GM21526 (cell line): ENCODE results near the gene ADGRD1.
A peak's percentile ranks its signal among the peaks of the same experiment; 100 is the strongest.

Experiments
- ATAC-seq: cut with Tn5 transposase; IDR thresholded peaks from one replicate; pipeline ENCODE4 v1.9.1; 2021; ENCODE audit warnings: moderate library complexity; ENCODE audit not compliant: unreplicated experiment, low FRiP score

ADGRD1 gene

GRCh38 chr12:131130311-131130911 is 176.7 kb downstream of the ADGRD1 start:
- ATAC-seq: no peak

DNA sequence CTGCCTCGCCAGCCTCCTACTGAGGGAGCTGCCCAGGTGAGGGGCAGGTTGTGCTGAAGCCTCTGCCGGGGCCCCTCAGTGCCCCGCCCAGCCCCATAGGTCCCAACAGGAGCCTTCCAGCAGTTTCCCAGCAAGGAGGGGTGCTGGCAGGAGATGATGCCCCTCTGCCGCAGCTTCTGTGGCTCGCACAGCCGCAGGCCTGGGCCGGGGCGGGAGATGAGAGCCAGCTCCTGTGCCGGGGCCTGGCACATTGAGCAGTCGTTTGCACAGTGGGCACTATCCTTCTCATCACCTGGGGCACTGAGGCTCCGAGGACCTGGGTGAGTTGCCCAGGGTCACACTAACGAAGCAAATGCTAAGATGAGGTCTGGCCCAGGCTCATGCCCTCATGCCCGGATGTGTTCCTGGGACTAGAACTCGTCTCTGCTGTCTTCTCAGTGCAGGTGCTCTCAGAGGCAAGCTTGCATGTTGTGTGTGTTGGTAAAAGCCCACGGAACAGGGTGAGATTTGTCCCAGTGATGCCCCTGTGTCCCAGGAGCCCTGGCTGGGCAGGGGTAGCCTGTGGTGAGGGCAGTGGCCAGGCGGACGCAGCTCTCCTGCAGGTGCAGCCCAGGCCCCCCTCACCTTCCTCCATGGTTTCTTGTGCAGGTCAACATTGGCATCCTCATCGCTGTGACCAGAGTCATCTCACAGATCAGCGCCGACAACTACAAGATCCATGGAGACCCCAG is 177.5 kb downstream of the ADGRD1 start:
- ATAC-seq: no peak

DNA sequence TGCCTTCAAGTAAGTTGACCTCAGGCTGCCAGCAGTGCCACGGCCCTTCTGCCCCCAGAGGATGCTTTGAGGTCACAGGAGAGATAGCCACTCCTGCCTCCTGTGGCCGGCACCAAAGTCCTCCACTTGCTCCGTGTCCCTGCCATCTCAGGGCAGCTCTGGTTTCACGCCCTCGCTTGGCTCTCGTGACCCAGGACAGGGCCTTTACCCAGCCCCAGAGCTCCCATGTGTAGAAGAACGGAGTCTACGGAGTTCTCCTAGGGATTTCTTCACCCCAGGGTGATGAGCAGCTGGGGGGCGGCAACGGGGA is 178.1 kb downstream of the ADGRD1 start:
- ATAC-seq: no peak

- ATAC-seq: peak; percentile 64
These were observed 178.6 kb downstream of the ADGRD1 start for GRCh38 chr12:131132118-131132892.

DNA sequence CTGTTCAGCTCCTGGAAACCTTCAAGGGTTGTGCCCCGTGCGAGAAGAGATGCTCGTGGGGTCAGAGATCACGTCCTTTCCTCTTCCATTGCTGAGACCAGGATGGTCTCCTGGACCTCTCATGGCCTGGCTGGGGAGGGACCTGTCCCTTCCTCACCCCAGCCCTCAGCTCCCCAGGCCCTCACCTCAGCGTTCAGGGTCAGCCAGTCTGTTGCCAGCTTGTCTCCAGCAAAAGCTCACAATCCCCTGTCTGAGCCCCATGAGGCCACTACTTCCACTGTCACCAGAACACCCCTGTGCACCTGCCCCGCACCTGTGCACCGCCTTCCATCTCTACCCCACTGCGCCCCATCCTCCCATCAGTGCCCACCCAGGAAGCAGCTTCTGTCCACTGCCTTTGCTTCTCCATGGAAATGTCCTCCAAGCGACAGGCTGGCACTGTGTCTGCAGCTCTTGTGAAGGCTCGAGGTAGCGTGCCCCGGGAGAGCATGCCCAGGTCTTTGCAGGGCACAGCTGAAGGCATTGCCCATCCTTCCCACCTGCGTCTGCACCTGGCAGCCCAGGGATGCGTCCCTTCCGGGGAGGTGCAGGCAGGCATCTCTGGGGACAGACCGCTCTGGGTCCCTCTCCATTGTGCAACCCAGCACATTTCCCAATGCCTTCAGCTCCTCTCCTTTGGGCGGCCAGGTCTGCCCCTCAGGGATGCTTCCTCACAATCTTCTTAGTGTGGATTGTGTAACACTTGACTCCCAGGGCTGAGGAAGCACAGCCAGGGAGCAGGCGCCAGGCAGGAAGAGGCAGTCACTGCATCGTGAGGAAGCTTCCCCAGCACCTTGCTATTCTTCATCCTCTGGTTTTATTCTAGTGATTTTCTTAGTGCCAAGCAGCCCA is 179.6 kb downstream of the ADGRD1 start:
- no peak for ATAC-seq

- ATAC-seq: no peak
These were observed 180.3 kb downstream of the ADGRD1 start for GRCh38 chr12:131133994-131134393.

DNA sequence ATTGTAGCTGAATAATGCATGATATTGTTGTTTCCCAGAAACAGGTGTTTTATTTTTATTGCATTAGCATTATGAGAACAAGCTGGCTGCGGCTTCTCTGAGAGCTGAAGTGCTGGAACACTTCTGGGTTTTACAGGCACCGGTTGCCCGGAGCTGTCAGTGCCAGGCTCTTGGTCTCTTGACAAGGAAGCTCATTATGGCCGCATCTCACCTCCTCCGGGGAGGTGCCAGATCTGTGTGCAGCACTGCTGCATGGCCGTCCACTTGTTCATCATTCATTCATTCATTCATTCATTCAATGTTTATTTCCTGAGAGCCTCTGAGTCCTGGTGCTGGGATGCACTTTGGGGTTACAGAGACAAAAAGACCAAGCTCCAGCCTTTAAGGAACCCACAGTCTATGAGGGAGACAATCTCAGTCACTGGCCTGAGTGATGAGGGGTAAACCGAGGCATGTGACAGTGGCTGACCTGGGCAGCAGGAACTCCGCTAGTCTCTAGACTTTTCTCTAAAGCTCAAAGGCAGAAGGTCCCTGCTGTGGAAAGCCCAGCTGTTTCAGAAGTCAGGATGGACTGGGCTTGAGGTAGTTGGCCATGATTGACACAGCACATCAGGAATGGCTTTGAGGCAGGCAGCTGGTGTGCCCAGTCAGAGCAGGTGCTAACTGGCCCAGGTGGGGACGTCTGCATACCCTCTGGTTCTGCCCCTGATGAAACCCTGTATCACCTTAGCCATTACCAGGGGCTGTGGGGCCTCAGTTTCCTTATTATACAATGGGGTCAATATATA is 181.0 kb downstream of the ADGRD1 start:
- no peak for ATAC-seq

DNA sequence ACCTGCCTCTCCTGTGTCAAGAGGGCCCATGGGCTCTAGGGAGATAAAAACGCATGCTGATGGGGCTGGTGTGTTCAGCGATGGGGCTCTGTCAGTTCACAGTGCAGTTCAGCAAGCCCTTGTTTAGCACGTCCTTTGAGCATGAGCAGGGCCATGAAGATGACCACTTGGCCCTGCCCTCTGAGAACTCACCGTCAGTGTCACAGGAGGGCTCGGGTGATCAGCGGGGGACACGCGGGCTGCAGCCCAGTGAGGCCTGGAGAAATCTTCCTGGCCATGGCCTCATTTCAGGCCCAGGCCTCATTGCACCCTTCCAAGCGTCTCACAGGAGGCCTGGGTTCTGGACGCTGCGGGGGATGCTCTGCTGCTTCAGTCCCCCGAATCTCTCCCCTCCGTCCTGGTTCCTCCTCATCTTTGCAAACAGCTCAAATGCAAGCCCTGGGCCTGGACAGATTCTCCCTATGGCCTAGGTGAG is 181.6 kb downstream of the ADGRD1 start:
- ATAC-seq: no peak

DNA sequence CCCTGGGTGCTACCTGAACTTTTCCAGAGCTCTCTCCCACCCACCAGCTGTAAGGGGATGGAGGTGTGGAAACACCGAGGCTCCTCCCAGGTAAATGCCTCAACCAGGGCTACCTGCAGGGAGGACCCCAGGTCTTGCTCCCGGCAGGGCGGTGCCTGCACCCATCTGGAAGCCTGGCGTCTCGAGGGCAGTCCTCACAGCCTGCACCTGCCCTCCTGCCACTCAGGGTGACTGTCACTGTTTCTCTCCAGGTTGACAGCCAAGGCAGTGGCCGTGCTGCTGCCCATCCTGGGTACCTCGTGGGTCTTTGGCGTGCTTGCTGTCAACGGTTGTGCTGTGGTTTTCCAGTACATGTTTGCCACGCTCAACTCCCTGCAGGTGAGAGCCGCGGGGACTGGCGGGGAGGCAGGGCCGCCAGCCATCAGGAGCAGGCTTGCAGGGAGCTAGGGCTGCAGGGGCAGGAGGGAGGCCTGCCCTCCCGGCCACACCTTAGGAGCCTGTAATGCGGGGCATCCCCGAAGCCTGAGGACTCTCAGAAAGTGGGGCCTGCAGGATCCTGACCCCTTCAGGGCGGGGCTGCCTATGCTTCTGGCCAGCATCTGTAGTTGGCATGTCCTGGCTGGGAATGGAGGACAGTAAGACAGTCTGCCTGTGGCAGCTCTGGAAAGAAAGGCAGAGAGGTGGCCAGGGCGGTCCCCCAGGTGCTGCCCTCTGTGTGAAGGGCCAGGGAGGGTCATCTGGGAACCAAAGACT is 182.3 kb downstream of the ADGRD1 start:
- no peak for ATAC-seq

DNA sequence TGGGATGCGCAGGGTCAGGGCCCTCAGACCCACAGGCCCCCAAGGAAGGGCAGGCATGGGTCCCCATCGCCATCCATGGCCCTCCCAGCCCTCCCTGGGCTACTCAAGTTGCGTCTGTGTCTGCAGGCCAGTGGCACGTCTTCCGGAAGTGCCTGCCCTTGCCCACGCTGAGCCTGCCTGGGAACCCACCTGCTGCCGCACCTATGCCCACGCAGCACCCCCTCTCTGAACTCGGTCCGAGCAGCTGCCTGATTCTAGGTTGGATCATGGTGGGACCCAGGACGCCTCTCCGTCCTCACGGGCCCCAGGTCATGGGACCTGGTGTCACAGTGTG is 182.8 kb downstream of the ADGRD1 start:
- ATAC-seq: no peak

DNA sequence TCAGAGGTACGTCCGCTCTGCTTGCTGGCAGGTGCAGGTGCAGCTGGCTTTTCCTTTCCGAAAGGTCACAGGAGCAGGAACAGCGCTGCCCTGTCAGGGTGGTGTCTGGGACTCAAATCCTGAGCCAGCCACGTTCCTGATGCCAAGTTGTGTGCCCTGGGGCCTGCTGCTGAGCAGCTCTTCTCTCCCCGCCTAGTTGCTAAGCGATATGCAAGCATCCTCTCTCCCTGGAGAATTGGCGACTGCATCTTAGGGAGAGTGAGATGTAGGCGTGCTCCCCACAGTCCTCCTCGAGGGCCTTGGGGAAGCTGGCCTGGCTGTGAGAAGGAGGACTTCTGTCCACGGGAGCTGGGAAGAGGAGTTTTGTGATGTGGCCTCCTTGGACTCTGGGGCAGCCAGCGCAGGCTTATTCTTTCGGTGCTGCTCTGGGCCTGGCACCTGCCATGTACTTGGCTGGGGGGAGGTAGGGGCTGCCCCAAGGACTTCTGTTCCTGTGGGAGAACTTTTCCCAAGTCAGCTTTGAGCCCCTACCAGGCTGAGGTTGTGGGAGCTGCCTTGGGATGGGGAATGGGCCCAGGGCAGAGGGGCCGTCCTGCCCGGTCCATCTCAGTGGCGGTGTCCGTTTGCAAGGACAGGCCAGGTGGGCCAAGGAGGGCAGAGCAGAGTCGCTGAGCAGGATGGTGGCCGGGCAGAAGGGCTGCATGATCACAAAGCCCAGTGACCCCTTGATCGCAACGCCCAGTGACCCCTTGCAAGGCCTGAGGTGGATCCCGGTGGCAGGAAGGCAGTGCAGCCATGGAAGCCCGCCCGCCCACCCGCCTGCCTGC is 183.5 kb downstream of the ADGRD1 start:
- no peak for ATAC-seq

- no peak for ATAC-seq
These were observed 184.3 kb downstream of the ADGRD1 start for GRCh38 chr12:131137836-131138637.

GRCh38 chr12:131138638-131139362 is 185.1 kb downstream of the ADGRD1 start:
- ATAC-seq: no peak

DNA sequence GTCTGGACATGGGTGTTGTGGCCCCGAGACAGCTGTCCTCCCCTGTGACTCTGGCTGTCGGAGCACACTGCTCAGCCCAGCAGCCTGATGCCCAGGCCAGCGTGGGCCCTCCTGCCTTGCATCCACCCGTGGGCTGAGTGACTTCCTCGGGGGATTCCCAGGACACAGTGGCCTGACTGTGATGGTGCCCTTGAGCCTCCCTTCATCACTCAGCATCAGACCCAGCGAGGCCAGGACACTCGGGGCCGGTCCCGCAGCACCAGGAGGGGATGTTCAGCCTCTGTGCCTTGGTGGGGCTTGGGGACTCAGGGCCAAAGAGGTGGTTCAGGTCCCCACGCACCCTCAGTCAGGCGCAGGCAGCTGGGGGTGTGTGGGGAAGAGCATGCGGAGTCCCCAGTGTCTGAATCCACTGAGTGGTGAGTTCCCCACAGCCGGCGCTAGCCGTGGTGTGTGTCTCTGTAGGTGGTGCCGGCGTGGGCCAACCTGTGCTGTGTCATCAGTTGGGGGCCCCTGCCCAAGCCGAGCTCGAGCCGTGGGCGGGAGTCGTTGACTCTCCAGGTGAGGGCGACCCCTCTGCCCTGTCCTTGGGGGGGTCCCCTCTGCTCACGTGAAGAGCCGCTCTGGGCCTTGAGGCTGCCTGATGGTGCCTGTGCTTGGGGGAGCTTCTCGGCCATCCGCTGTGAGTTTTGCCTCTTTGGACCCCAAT is 185.8 kb downstream of the ADGRD1 start:
- no peak for ATAC-seq

- ATAC-seq: no peak
These were observed 186.3 kb downstream of the ADGRD1 start for GRCh38 chr12:131140069-131140435.

GRCh38 chr12:131140697-131141096 is 187.0 kb downstream of the ADGRD1 start:
- no peak for ATAC-seq

- ATAC-seq: no peak
These were observed 187.8 kb downstream of the ADGRD1 start for GRCh38 chr12:131141514-131141913.
